HT1080 (cell line): Measurements from ENCODE around the gene RFK. TPM values are rescaled to one million over a fixed set of nuclear protein-coding genes. Genes with fewer than 3 reads are reported as not detected.

Experiments used
- DNase-seq: peaks from one replicate; pipeline ENCODE4 v3.0.0-alpha.2; 2015; ENCODE audit warnings: low read depth
- total RNA-seq: library from RNA; depleted of rRNA; stranded (reverse); fragments of >200 nt; shearing (Covaris generic); gene quantifications from 2 replicates; pipeline ENCODE4 v1.2.3, GENCODE V29; 2014

The RFK gene
- total RNA-seq, 1 experiment from 2014 or later: 25.3 TPM

GRCh38 chr9:76413658-76414057 lies 19.4 kb upstream of the RFK start:
- no peak for DNase-seq

GRCh38 chr9:76412638-76413037 lies 18.4 kb upstream of the RFK start:
- no peak for DNase-seq

- no peak for DNase-seq
Measured at GRCh38 chr9:76405868-76406267, 11.6 kb upstream of the RFK start.

DNA sequence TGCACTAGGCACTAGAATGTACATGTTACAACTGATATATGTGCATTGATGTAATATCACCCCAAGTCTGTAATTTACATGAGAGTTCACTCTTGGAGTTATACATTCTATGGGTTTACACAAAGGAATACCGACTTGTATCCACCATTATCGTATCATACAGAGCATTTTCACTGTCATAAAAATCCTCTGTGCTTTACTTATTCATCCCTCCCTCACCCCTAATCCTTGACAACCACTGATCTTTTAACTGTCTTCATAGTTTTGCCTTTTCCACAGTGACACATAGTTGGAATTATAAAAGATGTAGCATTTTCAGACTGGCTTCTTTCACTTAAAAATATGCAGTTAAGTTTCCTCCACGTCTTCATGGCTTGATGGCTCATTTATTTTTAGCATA lies 11.1 kb upstream of the RFK start:
- DNase-seq: no peak

DNA sequence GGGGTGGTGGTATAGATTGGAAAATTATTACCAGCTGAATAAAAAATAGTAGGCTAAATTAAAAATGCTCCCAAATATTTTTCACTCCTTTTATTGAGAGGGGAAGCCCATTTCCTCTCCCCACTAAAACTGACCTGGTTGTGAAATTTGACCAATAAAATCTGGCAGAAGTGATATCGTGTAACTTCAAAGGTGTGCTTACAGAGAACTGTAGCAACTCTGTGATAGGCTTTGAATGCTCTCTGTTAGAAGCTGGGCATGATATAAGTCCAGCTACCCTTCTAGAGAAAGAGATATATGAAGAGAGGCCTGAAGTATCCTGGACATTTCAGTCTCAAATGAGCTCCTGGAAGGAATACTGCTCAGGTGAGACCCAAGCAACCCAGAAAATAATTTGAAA lies 10.2 kb upstream of the RFK start:
- no peak for DNase-seq

DNA sequence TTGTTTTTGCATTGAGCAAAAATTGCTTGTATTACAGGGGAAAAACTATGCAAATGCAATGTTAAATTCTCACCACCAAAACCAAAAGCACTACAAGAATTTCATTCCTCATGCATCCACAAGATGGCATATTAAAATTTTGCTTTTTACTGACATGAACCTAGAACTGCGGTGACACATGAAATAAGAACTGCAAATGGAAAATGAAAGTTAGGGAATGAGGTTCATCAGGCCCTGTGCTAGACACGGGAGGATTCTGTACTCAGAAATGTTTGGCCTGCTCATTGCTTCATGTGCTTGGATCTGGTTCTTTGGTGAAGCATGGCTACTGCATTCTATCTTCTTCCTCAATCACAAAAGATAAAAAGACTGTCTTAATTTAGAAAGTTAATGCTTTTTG lies 9.1 kb upstream of the RFK start:
- peak; percentile 76 for DNase-seq

GRCh38 chr9:76401580-76402354 lies 7.5 kb upstream of the RFK start:
- DNase-seq: peak; percentile 67

DNA sequence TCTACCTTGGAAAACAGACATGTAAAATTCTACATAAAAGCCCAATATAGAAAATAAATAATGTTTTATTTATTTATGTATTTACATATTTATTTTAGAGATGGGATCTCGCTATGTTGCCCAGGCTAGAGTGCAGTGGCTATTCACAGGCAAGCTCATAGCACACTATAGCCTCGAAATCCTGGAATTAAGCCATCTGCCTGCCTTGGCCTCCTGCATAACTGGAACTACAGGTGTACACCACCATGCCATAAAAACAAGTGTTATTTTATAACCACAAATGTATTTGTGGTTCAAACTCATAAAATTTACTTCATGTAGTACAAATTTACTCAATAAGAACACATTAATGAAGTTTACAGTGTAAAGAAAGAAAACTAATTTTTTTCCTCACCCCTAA lies 7.0 kb upstream of the RFK start:
- DNase-seq: no peak

GRCh38 chr9:76400534-76401096 lies 6.4 kb upstream of the RFK start:
- DNase-seq: no peak

GRCh38 chr9:76399856-76400255 lies 5.6 kb upstream of the RFK start:
- DNase-seq: no peak

DNA sequence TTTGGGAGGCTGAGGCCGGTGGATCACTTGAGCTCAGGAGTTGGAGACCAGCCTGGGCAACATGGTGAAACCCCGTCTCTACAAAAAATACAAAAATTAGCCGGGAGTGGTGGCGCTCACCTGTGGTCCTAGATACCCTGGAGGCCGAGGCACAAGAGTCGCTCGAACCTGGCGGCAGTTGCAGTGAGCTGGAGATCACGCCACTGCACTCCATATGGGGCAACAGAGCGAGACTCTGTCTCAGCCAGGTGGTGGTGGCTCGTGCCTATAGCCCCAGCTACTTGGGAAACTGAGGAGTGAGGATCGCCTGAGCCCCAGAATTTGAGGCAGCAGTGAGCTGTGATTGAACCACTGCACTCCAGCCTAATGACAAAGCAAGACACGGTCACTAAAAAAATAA lies 2.4 kb upstream of the RFK start:
- no peak for DNase-seq

- DNase-seq: no peak
Measured at GRCh38 chr9:76396144-76396543, 1.9 kb upstream of the RFK start.

GRCh38 chr9:76395381-76395780 lies 1.2 kb upstream of the RFK start:
- DNase-seq: no peak

GRCh38 chr9:76394960-76395252 lies 680 bp upstream of the RFK start:
- DNase-seq: no peak

DNA sequence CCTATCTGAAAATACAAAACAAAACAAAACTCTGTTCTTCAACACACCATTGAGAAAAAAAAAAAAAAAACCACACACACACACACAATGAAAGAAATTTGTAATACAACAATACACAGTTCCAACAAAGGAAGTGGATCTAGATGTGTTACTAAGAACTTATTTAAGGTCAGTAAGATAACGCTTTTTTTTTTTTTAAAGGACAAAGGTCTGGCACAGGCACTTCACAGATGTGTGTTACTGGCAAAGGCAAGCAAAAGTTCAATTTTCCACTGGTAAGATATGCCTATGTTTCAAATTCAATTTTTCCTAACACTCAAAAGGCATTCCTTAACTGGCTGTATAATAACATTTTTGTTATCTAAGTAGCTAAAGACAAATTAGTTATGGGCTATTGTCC lies 3.6 kb downstream of the RFK start:
- no peak for DNase-seq

- no peak for DNase-seq
Measured at GRCh38 chr9:76379494-76379893, 14.7 kb downstream of the RFK start.

- DNase-seq: no peak
Measured at GRCh38 chr9:76378367-76379073, 15.7 kb downstream of the RFK start.

DNA sequence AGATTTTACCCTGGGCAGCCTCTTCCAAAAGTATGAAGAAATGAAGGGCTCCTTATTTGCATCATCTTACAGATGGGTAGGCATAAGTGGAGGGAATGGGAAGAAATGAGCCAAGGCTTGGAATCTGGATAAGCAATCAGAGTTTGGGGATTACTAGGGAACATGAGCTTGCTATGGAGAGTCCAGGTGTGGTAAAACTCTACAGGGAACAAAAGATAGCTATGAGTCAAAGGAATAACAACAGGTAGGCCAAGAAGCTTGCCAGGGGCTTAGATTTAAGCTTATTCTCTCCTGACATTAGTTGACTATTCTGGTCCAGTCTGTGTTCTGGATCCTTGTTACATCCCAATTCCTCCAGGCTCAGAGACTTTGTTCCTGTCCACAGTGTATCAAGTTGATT lies 16.4 kb downstream of the RFK start:
- DNase-seq: no peak

DNA sequence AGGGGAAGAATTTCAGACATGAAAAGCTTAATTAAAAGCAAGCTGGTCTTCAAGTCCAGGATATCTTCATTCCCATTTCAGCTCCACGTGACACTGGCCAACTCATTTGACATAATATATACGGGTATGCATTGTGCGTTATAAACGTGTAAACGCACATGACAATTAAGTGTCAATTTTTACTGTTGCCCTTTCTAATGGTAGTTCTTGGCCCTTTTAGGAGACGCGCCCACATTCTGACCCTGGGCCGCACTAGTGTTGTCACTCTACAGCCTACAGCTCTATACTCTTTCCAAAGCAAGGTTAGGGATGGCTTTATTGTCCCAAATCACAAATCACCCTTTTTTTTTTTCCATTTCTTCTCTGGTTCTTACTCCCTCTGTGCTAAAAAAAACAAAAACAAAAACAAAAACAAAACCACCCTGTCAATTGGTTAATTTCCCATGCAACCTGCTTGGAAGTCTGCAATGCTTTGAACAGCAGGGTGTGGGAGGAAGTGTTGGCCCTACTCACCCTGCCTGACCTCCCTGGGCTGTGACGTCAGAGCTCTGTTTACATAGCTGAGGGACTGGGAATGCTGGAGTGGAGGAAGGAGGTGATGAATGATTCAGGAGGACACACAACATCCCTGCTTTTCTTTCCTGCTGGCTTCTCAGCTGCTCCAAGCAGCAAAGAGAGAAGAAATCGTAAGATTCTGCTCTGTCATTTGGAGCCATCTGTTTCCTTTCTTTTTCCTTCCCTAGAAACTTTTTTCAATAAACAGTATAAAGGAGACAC lies 19.3 kb downstream of the RFK start:
- DNase-seq: peak; percentile 91

DNA sequence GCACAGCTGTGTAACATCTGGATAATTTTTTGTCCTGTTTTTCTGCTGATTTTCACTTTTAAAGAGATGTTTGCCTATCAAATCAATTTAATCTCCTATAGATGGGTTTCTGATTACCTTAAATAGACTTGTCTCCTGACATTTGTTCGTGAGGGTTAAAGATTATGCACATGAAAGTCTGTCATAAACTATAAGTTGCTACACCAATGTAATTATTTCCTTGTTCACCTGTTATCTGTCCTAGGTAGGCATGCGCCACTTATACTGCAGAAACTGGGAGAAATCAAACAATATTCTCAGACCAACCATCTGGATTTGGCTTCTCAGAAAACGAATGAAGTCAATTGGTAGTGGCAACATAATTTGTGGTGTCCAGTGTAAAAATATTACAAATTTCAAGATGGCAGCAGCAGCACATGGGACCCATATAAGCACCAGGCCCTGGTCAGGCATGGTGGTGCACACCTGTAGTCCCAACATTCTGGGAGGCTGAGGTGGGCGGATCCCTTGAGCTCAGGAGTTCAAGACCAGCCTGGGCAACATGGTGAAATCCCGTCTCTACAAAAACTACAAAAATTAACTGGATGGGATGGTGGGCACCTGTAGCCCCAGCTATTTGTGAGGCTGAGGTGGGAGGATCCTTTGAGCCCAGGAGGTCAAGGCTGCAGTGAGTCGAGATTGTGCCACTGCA lies 20.3 kb downstream of the RFK start:
- DNase-seq: no peak

DNA sequence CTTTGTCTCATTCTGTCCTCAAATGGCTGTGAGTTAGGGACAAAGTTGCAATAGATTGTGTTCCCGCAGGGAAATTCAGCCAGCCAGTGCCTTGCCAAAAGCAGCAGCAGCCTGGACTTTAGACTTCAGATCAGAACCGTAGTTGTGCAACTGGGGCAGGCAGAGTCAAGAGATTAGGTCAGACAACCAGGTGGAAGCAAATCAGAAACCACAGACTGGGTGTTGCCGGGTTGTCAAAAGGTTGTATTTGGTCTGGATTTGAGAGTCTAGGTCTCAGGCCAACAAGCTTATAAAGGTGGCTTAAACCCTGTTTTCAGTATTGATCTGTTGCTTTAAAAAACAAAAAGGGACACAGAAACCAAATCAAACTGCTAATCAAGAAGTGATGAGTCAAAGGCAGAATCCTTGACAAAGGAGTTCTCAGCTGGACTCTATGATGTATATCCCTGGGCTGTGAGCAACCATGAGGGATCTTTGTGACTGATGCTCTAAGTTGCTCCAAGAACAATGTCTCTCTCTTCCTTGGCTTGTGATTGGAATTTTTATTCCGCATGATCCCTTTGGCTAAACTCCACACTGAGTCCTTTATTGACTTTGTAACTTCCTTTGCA lies 20.9 kb downstream of the RFK start:
- peak; percentile 4 for DNase-seq
